Effector memory CD4-positive, alpha-beta T cell (primary cell): Measurements from ENCODE around the gene NSG1.

ENCODE experiments used
- DNase-seq, 3 donors: peaks; one replicate each; pipeline ENCODE4 v3.0.0-alpha.2; 2020
- H3K27ac ChIP-seq: 2 replicates; pipeline ENCODE4 v1.7.0; 2013; ENCODE audit warnings: mild to moderate bottlenecking, low read length, moderate library complexity; ENCODE audit not compliant: insufficient read depth, poor library complexity, severe bottlenecking
- H3K27me3 ChIP-seq: replicated peaks from 2 replicates; pipeline ENCODE4 v1.7.0; 2013; ENCODE audit warnings: mild to moderate bottlenecking, low read length; ENCODE audit not compliant: insufficient read depth, control insufficient read depth, poor library complexity, severe bottlenecking
- H3K36me3 ChIP-seq: 2 replicates; pipeline ENCODE4 v1.7.0; 2013; ENCODE audit warnings: mild to moderate bottlenecking, low read length, moderate library complexity; ENCODE audit not compliant: control insufficient read depth, insufficient read depth
- H3K4me1 ChIP-seq: 2 replicates; pipeline ENCODE4 v1.7.0; 2013; ENCODE audit warnings: low read length, mild to moderate bottlenecking; ENCODE audit not compliant: control insufficient read depth, insufficient read depth, poor library complexity, severe bottlenecking
- H3K4me3 ChIP-seq: 2 replicates; pipeline ENCODE4 v1.7.0; 2013; ENCODE audit warnings: low read length, low read depth, mild to moderate bottlenecking; ENCODE audit not compliant: insufficient read depth, poor library complexity, severe bottlenecking
- H3K9me3 ChIP-seq: 2 replicates; pipeline ENCODE4 v1.7.0; 2013; ENCODE audit warnings: mild to moderate bottlenecking, low read length, moderate library complexity; ENCODE audit not compliant: control insufficient read depth

The NSG1 gene

DNA sequence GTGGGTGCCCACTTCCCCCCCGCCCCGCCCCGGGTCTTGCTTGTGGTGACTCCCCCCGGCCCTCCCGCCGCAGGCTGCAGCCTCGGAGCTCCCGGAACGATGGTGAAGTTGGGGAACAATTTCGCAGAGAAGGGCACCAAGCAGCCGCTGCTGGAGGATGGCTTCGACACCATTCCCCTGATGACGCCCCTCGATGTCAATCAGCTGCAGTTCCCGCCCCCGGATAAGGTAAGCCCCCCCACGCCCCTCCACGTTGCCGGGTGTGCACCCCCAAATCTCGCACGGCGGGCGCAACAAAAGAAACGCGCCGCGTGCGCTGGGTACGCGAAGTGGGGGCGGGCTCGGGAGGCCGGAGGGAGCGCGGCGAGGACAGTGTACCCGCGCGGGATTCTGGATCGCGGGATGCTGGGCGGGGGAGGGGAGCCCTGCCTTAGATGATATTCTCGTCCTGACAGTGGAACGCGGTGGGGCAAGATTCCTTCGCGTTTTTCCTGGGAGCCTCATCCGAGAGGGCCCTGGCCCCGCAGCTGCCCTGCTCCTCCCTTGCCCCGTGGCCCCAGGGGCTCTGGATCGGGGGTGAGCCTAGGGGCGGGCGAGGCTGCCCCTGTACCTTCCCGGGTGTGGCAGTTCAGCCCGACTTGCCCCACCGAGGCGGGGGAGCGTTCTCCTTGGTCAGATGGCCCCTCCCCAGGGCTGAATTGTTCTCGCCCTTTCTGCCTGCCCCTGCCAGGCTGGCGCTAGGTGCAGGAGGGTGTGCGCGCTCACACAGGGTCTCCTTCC, 819 bp downstream of the NSG1 start:
- H3K36me3 ChIP-seq = no peaks in the 10 kb centered on the region
- no peak overlapping the region for H3K27ac ChIP-seq
- no peaks in the 10 kb centered on the region for H3K27me3 ChIP-seq
- no peak for DNase-seq
- H3K4me3 ChIP-seq = peak overlapping the region; percentile 88
- H3K4me1 ChIP-seq = peaks cover 18% of the 10 kb centered on the region
- H3K9me3 ChIP-seq = no peaks in the 10 kb centered on the region

DNA sequence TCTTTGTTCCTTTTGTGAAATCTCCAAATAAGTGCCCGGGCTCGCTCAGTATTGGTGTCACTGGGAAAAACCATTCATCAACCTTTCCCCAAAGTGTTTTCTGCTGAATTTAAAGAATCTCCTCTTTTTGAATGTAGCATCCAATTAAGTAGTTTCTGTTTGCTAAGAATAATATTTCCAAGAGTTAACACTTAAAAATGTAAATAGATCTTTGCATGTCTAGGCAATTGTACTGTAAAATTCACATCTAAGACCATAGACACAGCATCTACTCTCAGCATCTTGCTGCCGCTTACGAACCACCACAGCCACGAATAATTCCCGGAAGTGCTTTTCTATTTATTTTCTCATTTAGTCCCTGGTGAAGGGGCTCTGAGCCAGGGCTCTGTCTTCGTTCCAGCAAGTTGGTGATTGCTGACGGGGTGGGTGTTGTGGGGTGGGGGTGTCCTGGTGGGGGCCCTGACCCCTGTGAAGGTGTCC, 1.4 kb downstream of the NSG1 start:
- H3K27me3 ChIP-seq = no peaks in the 10 kb centered on the region
- no peaks in the 10 kb centered on the region for H3K36me3 ChIP-seq
- DNase-seq = no peak
- H3K9me3 ChIP-seq = no peaks in the 10 kb centered on the region
- H3K4me1 ChIP-seq = peaks cover 18% of the 10 kb centered on the region
- H3K4me3 ChIP-seq = peak overlapping the region; percentile 88
- no peak overlapping the region for H3K27ac ChIP-seq

GRCh38 chr4:4388836-4389575, 2.1 kb downstream of the NSG1 start:
- Histone ChIP-seq H3K9me3 (no peaks in the 10 kb centered on the region), H3K27ac (no peak overlapping the region), H3K36me3 (peaks cover 5% of the 10 kb centered on the region), H3K4me3 (no peak overlapping the region), H3K4me1 (peaks cover 18% of the 10 kb centered on the region), H3K27me3 (no peaks in the 10 kb centered on the region)
- no peak for DNase-seq

GRCh38 chr4:4390046-4390445, 3.1 kb downstream of the NSG1 start:
- no peaks in the 10 kb centered on the region for H3K27me3 ChIP-seq
- no peak for DNase-seq

GRCh38 chr4:4390515-4391240, 3.8 kb downstream of the NSG1 start:
- Histone ChIP-seq H3K27me3 (no peaks in the 10 kb centered on the region), H3K9me3 (no peaks in the 10 kb centered on the region), H3K36me3 (peaks cover 9% of the 10 kb centered on the region), H3K4me3 (no peak overlapping the region), H3K27ac (no peak overlapping the region), H3K4me1 (peaks cover 15% of the 10 kb centered on the region)
- DNase-seq = no peak

More at GRCh38 chr4:4390046-4390445, 3.1 kb downstream of the NSG1 start:
- H3K9me3 ChIP-seq = no peaks in the 10 kb centered on the region
- peaks cover 9% of the 10 kb centered on the region for H3K36me3 ChIP-seq
- peaks cover 18% of the 10 kb centered on the region for H3K4me1 ChIP-seq
- H3K4me3 ChIP-seq = no peak overlapping the region
- no peak overlapping the region for H3K27ac ChIP-seq

GRCh38 chr4:4391866-4392265, 5.0 kb downstream of the NSG1 start:
- no peak for DNase-seq
- no peak overlapping the region for H3K27ac ChIP-seq
- H3K4me1 ChIP-seq = peaks cover 9% of the 10 kb centered on the region
- no peak overlapping the region for H3K4me3 ChIP-seq
- H3K9me3 ChIP-seq = no peaks in the 10 kb centered on the region
- peaks cover 9% of the 10 kb centered on the region for H3K36me3 ChIP-seq
- no peaks in the 10 kb centered on the region for H3K27me3 ChIP-seq

GRCh38 chr4:4392501-4393183, 5.7 kb downstream of the NSG1 start:
- H3K9me3 ChIP-seq = no peaks in the 10 kb centered on the region
- H3K4me1 ChIP-seq = peaks cover 7% of the 10 kb centered on the region
- H3K4me3 ChIP-seq = no peak overlapping the region
- no peak overlapping the region for H3K27ac ChIP-seq
- no peak for DNase-seq
- peaks cover 9% of the 10 kb centered on the region for H3K36me3 ChIP-seq
- H3K27me3 ChIP-seq = no peaks in the 10 kb centered on the region

GRCh38 chr4:4394644-4395043, 7.7 kb downstream of the NSG1 start:
- Histone ChIP-seq H3K27me3 (no peaks in the 10 kb centered on the region), H3K4me3 (no peak overlapping the region), H3K36me3 (peaks cover 9% of the 10 kb centered on the region), H3K27ac (no peak overlapping the region), H3K9me3 (no peaks in the 10 kb centered on the region), H3K4me1 (no peaks in the 10 kb centered on the region)
- DNase-seq = no peak

DNA sequence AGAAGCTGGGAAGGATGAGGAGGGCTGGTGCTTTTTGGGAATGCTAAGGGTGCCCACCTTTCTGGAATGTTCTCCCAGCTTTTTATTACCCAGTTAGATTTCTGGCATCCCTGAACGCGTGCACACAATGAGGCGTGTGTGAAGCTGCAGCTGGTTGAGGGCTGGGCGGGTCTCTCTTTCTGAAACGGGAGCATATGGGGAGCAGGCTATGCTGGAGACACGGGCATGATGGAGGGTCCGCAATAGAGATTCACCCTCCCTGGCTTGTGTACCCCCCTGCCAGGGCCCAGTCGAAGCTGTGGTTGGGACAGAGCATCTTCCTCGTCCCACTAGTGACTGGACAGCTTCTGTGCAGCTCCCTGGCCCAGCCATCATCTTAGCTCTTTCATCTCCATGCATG, 8.5 kb downstream of the NSG1 start:
- Histone ChIP-seq H3K4me1 (no peaks in the 10 kb centered on the region), H3K9me3 (no peaks in the 10 kb centered on the region), H3K27me3 (no peaks in the 10 kb centered on the region), H3K27ac (no peak overlapping the region), H3K36me3 (peaks cover 9% of the 10 kb centered on the region), H3K4me3 (no peak overlapping the region)
- no peak for DNase-seq
